ENCODE data around the gene NRCAM. TPM values are rescaled to one million over a fixed set of nuclear protein-coding genes. Genes with fewer than 3 reads are reported as not detected.

NRCAM gene
- total RNA-seq, 1 experiment from 2014 or later = 40.3 TPM

- Histone ChIP-seq H3K36me3 (ENCODE audit: low read depth) (no peaks in the 10 kb centered on the region), H3K79me2 (ENCODE audit: low read depth) (no peaks in the 10 kb centered on the region), H4K20me1 (ENCODE audit: insufficient read depth) (no peaks in the 10 kb centered on the region), H3K27ac (no peak overlapping the region), H3K4me2 (no peak overlapping the region), H3K9me2 (ENCODE audit: insufficient read depth) (no peaks in the 10 kb centered on the region; the same call in 1 of the 2 replicates), H3K4me1 (replicated peaks; ENCODE audit: insufficient read depth) (no peaks in the 10 kb centered on the region), H3K27me3 (ENCODE audit: insufficient read depth, low read depth) (no peaks in the 10 kb centered on the region), H2AFZ (no peak overlapping the region), H3K9me3 (ENCODE audit: insufficient read depth, low read depth) (no peaks in the 10 kb centered on the region), H3K4me3 (no peak overlapping the region), H3F3A (ENCODE audit: insufficient read depth, low read depth) (no peaks in the 10 kb centered on the region)
- no peak for DNase-seq
- ChIA-PET POLR2A (ENCODE audit: unreplicated experiment) (no interaction called here), CTCF (no interaction called here)
- no peak for TF ChIP-seq EZH2 (IDR thresholded peaks at IDR 0.05; ENCODE audit: low read depth)
- TF ChIP-seq, protein P1, sequence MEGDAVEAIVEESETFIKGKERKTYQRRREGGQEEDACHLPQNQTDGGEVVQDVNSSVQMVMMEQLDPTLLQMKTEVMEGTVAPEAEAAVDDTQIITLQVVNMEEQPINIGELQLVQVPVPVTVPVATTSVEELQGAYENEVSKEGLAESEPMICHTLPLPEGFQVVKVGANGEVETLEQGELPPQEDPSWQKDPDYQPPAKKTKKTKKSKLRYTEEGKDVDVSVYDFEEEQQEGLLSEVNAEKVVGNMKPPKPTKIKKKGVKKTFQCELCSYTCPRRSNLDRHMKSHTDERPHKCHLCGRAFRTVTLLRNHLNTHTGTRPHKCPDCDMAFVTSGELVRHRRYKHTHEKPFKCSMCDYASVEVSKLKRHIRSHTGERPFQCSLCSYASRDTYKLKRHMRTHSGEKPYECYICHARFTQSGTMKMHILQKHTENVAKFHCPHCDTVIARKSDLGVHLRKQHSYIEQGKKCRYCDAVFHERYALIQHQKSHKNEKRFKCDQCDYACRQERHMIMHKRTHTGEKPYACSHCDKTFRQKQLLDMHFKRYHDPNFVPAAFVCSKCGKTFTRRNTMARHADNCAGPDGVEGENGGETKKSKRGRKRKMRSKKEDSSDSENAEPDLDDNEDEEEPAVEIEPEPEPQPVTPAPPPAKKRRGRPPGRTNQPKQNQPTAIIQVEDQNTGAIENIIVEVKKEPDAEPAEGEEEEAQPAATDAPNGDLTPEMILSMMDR (conservative IDR thresholded peaks at IDR 0.05) = no peak
- intact Hi-C loops (cut with micrococcal nuclease; ENCODE audit: unreplicated experiment) = no loop called here
- no TSS peak for BruUV-seq (replicated peaks)
These were observed 318.2 kb downstream of the NRCAM start for GRCh38 chr7:108137993-108138392.

- Histone ChIP-seq H3K9me2 (ENCODE audit: insufficient read depth) (no peaks in the 10 kb centered on the region; the same call in 1 of the 2 replicates), H3K27me3 (ENCODE audit: insufficient read depth, low read depth) (no peaks in the 10 kb centered on the region), H3K9me3 (ENCODE audit: insufficient read depth, low read depth) (no peaks in the 10 kb centered on the region), H3K4me2 (no peak overlapping the region), H3K36me3 (ENCODE audit: low read depth) (no peaks in the 10 kb centered on the region), H3K79me2 (ENCODE audit: low read depth) (no peaks in the 10 kb centered on the region), H3K27ac (no peak overlapping the region), H2AFZ (no peak overlapping the region), H4K20me1 (ENCODE audit: insufficient read depth) (no peaks in the 10 kb centered on the region), H3F3A (ENCODE audit: insufficient read depth, low read depth) (no peaks in the 10 kb centered on the region), H3K4me1 (replicated peaks; ENCODE audit: insufficient read depth) (no peaks in the 10 kb centered on the region), H3K4me3 (no peak overlapping the region)
- no TSS peak for BruUV-seq (replicated peaks)
- intact Hi-C loops (cut with micrococcal nuclease; ENCODE audit: unreplicated experiment) = no loop called here
- TF ChIP-seq, protein P1 (conservative IDR thresholded peaks at IDR 0.05) = no peak
- TF ChIP-seq EZH2 (IDR thresholded peaks at IDR 0.05; ENCODE audit: low read depth) = no peak
- CTCF ChIA-PET = no interaction called here
- POLR2A ChIA-PET (ENCODE audit: unreplicated experiment) = no interaction called here
- DNase-seq = no peak
These were observed 319.2 kb downstream of the NRCAM start for GRCh38 chr7:108137040-108137439.

- no peaks in the 10 kb centered on the region for H3F3A ChIP-seq (ENCODE audit: insufficient read depth, low read depth)
- intact Hi-C loops (cut with micrococcal nuclease; ENCODE audit: unreplicated experiment) = no loop called here
- no peaks in the 10 kb centered on the region; the same call in 1 of the 2 replicates for H3K9me2 ChIP-seq (ENCODE audit: insufficient read depth)
- CTCF ChIA-PET = interaction anchor here (0.7 kb wide), 1 partner anchor 334 kb away, joined by 3 read pairs; no protein-coding TSS in a partner anchor
- no peaks in the 10 kb centered on the region for H3K4me1 ChIP-seq (replicated peaks; ENCODE audit: insufficient read depth)
- no peak for DNase-seq
- no peak overlapping the region for H2AFZ ChIP-seq
- no TSS peak for BruUV-seq (replicated peaks)
- H3K27me3 ChIP-seq (ENCODE audit: insufficient read depth, low read depth) = no peaks in the 10 kb centered on the region
- no peak overlapping the region for H3K4me2 ChIP-seq
- H3K79me2 ChIP-seq (ENCODE audit: low read depth) = no peaks in the 10 kb centered on the region
- TF ChIP-seq EZH2 (IDR thresholded peaks at IDR 0.05; ENCODE audit: low read depth) = no peak
- TF ChIP-seq, protein P1 (conservative IDR thresholded peaks at IDR 0.05) = no peak
- POLR2A ChIA-PET (ENCODE audit: unreplicated experiment) = no interaction called here
- no peaks in the 10 kb centered on the region for H3K36me3 ChIP-seq (ENCODE audit: low read depth)
- no peaks in the 10 kb centered on the region for H3K9me3 ChIP-seq (ENCODE audit: insufficient read depth, low read depth)
- H4K20me1 ChIP-seq (ENCODE audit: insufficient read depth) = no peaks in the 10 kb centered on the region
- H3K27ac ChIP-seq = no peak overlapping the region
- no peak overlapping the region for H3K4me3 ChIP-seq
These were observed 320.0 kb downstream of the NRCAM start for GRCh38 chr7:108136191-108136688.

Measured in PC-9 (cell line).